HG02970 (cell line): ENCODE results near the gene UNC93A.
"Not testable (repeated sequence)": the region's sequence is repeated elsewhere in the genome, so short reads cannot be mapped to it uniquely, and the experiment has no call there.

Experiments
- ATAC-seq: cut with Tn5 transposase; IDR thresholded peaks from one replicate; pipeline ENCODE4 v1.9.1; 2021; ENCODE audit warnings: mild to moderate bottlenecking, moderate library complexity, moderate number of reproducible peaks; ENCODE audit not compliant: unreplicated experiment, low FRiP score

The UNC93A gene

GRCh38 chr6:167307342-167307955, 16.3 kb downstream of the UNC93A start:
- ATAC-seq: no peak

- no peak for ATAC-seq
Measured at GRCh38 chr6:167308207-167308606, 17.1 kb downstream of the UNC93A start.

- ATAC-seq: not testable (repeated sequence)
Measured at GRCh38 chr6:167309355-167310192, 18.5 kb downstream of the UNC93A start.

- no peak for ATAC-seq
Measured at GRCh38 chr6:167311286-167311685, 20.2 kb downstream of the UNC93A start.

GRCh38 chr6:167311691-167312090, 20.6 kb downstream of the UNC93A start:
- not testable (repeated sequence) for ATAC-seq

GRCh38 chr6:167314180-167314821, 23.2 kb downstream of the UNC93A start:
- no peak for ATAC-seq

GRCh38 chr6:167317172-167317571, 26.1 kb downstream of the UNC93A start:
- no peak for ATAC-seq

GRCh38 chr6:167318354-167318753, 27.2 kb downstream of the UNC93A start:
- not testable (repeated sequence) for ATAC-seq

GRCh38 chr6:167318856-167319255, 27.7 kb downstream of the UNC93A start:
- not testable (repeated sequence) for ATAC-seq

- ATAC-seq: not testable (repeated sequence)
Measured at GRCh38 chr6:167319856-167320753, 29.0 kb downstream of the UNC93A start.

- not testable (repeated sequence) for ATAC-seq
Measured at GRCh38 chr6:167320754-167321056, 29.6 kb downstream of the UNC93A start.

GRCh38 chr6:167321185-167321584, 30.1 kb downstream of the UNC93A start:
- not testable (repeated sequence) for ATAC-seq

GRCh38 chr6:167323111-167323510, 32.0 kb downstream of the UNC93A start:
- ATAC-seq: no peak

- no peak for ATAC-seq
Measured at GRCh38 chr6:167324111-167324510, 33.0 kb downstream of the UNC93A start.

GRCh38 chr6:167325766-167326165, 34.7 kb downstream of the UNC93A start:
- no peak for ATAC-seq

- ATAC-seq: no peak
Measured at GRCh38 chr6:167327391-167327790, 36.3 kb downstream of the UNC93A start.

- ATAC-seq: no peak
Measured at GRCh38 chr6:167328086-167328485, 37.0 kb downstream of the UNC93A start.

- no peak for ATAC-seq
Measured at GRCh38 chr6:167329014-167329413, 37.9 kb downstream of the UNC93A start.

- ATAC-seq: no peak
Measured at GRCh38 chr6:167330750-167331149, 39.6 kb downstream of the UNC93A start.

- ATAC-seq: no peak
Measured at GRCh38 chr6:167331565-167331964, 40.5 kb downstream of the UNC93A start.
